Activated T-cell treated with anti-CD3 and anti-CD28 coated beads, Interleukin-2, amount 50 U/mL, for 24 hours (primary cell): ENCODE data around the gene ACOX1.

Experiments
- DNase-seq: peaks from one replicate; pipeline ENCODE4 v3.0.0-alpha.2; 2020
- H3K27ac Mint-ChIP-seq: 2 replicates; pipeline ENCODE4 v1.8.0; 2020; ENCODE audit warnings: mild to moderate bottlenecking, mixed read lengths
- H3K27me3 Mint-ChIP-seq: 2 replicates; pipeline ENCODE4 v1.8.0; 2020; ENCODE audit warnings: mixed read lengths
- H3K36me3 Mint-ChIP-seq: 2 replicates; pipeline ENCODE4 v1.8.0; 2020; ENCODE audit warnings: low read depth, mixed read lengths
- H3K4me1 Mint-ChIP-seq: 2 replicates; pipeline ENCODE4 v1.8.0; 2020; ENCODE audit warnings: low read depth, mixed read lengths
- H3K4me3 Mint-ChIP-seq: 2 replicates; pipeline ENCODE4 v1.8.0; 2020; ENCODE audit warnings: mild to moderate bottlenecking, moderate library complexity, mixed read lengths
- H3K9me3 Mint-ChIP-seq: 2 replicates; pipeline ENCODE4 v1.8.0; 2020; ENCODE audit warnings: mixed read lengths

ACOX1 gene

DNA sequence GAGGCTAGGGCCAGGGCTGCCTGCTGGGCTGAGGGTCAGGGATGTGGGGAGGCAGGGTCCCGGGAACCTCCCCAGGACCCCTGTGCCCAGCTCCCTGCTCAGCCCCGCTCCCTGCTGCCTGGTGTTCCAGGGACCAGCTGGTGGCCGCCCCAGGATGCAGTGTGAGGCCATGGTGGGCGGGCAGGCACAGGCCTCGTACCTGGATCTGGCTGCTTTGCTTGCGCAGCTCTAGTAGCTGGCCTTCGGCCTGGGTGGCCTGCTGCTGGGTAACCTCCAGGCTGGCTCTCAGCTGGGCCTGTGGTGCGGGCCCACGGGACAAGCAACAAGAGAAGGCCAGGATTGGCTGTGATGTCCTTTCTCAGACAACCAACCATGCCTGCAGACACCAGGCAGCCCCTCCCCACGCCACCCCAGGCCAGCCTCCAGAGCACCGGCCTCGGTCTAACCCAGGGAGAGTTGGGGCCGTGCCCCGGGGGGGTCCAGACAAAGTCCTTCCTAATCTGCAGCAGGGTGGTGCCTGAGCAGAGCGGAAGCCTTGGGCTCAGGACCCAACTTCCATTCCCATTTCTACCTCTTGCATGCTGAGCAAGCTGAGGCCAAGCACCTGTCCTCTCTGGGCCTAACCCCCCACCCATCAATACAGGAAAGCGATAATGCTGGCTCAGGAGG, 86.3 kb downstream of the ACOX1 start:
- H3K9me3 Mint-ChIP-seq = no peaks in the 10 kb centered on the region

DNA sequence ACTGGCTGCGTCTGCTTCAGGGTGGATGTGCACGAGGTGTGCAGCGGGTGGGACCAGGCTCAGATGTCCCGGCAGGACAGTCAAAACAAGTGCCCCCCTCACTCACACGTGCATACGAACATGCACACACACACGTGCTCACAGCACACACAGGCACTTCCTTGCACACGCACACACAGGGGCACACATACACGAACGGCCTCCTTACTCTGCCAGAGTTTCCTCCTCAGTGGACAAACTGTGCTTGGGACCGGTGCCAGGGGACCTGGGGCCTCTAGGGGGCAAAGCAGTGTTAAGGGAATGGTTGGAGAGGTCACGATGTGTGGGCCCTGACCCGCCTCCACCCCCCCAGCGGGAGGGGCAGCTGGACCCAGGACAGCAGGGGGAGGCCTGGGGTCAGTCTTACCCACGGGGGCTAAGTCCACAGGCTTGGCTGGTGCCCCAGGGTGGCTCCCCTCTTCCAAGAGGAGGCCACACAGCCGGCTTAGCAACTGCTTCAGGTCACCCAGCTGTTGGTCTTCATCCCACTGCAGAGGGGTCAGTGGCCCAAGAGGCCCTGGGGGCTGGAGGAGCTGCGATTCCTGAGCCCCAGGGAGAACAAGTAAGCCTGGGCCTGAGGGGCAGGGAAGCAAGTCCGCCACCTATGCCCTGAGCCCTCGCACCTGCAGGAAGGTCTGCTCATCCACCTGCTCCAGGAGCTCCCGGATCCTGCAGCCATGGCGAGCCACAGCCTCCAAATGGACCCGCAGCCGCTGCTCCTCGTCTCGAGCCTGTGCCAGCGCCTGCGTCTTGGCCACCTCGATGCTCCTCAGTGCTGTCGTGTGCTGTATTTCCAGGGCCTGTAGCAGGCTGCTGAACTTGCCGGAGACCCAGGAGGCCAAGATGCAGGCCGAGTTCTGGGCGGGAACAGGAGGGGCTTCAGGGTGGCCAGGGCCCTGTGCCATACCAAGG, 87.1 kb downstream of the ACOX1 start:
- H3K36me3 Mint-ChIP-seq = peaks cover 60% of the 10 kb centered on the region
- peaks cover 28% of the 10 kb centered on the region for H3K4me1 Mint-ChIP-seq
- no peak overlapping the region for H3K4me3 Mint-ChIP-seq
- no peaks in the 10 kb centered on the region for H3K9me3 Mint-ChIP-seq
- DNase-seq = no peak
- peak overlapping the region; percentile 40 for H3K27ac Mint-ChIP-seq
- H3K27me3 Mint-ChIP-seq = no peaks in the 10 kb centered on the region

More for the DNA sequence above, 86.3 kb downstream of the ACOX1 start:
- Mint-ChIP-seq H3K27me3 (no peaks in the 10 kb centered on the region), H3K27ac (no peak overlapping the region), H3K36me3 (peaks cover 66% of the 10 kb centered on the region), H3K4me1 (peaks cover 35% of the 10 kb centered on the region), H3K4me3 (no peak overlapping the region)
- no peak for DNase-seq
